ENCODE measurements around the gene IFNGR2. TPM values are rescaled to one million over a fixed set of nuclear protein-coding genes. Genes with fewer than 3 reads are reported as not detected.
A peak's percentile ranks its signal among the peaks of the same experiment; 100 is the strongest.
"Not testable (repeated sequence)": the region's sequence is repeated elsewhere in the genome, so short reads cannot be mapped to it uniquely, and the experiment has no call there.

IFNGR2 gene
- total and polyA plus RNA-seq, 12 donors: 27.4 to 71.3 (median 35.3) TPM

DNA sequence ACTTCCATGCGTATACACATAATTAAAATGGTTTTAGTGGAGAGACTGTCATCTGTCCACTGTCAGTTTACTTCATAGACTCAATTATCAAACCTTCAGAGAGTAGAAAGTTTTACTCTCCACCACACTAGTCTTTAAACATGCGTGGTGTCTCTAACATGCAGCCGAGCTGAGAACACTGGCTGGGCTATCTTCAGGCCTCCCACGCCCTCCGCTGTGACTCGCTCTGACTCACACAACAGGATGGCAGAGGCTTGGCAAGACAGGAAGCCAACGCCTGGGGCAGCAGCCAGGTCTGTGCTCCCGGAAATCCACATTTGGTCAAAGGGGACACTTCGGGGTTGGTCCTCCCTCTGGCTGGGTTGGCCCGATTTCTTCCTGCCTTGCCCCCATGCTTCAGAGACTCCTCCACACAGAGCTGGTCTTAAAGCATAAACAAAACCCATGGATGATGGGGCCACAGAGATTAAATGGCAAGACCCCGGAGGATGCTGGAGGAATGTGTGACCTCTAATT, 22.7 kb upstream of the IFNGR2 start:
- intact Hi-C loops (cut with DNase I): loop anchor here in 1 of 10 donors (10.0 kb wide), 1 partner anchor 64 kb away; no protein-coding TSS in a partner anchor
- 14 to 35% methylated on average over 11 of the region's 11 CpGs for WGBS, 2 donors
- H3K4me3 ChIP-seq: peak overlapping the region in 2 of 10 donors; percentile 3 to 6

DNA sequence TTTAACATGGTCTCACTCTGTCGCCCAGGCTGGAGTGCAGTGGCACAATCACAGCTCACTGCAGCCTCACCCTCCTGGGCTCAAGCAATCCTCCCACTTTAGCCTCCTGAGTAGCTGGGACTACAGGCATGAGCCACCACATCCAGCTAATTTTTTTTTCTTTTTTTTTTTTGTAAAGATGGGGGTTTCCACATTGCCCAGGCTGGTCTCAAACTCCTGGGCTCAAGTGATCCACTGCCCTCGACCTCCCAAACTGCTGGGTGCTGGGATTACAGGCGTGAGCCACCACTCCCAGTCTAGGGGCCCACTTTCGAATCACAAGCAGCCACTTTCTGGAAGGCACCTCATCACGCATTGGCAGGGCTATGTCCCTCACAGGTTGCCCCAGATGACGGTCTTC, 21.8 kb upstream of the IFNGR2 start:
- 95 to 97% methylated on average over 6 of the region's 6 CpGs for WGBS, 2 donors
- Histone ChIP-seq H3K4me1 (peaks cover 0 to 64% (median 28%) of the 10 kb centered on the region in 9 donors), H3K27ac (peak overlapping the region in 2 of 10 donors; percentile 81 to 92)
- intact Hi-C loops (cut with DNase I): loop anchor here in 1 of 10 donors (10.0 kb wide), 1 partner anchor 63 kb away; no protein-coding TSS in a partner anchor
- not testable (repeated sequence) for ATAC-seq, DNase-seq, H3K9me3 ChIP-seq, H3K27me3 ChIP-seq, H3K36me3 ChIP-seq, H3K4me3 ChIP-seq

More for the DNA sequence above, 22.7 kb upstream of the IFNGR2 start:
- Histone ChIP-seq H3K27me3 (no peaks in the 10 kb centered on the region), H3K4me1 (peaks cover 0 to 67% (median 28%) of the 10 kb centered on the region in 9 donors), H3K27ac (peak overlapping the region in 9 of 10 donors; percentile 57 to 92 (median 80)), H3K9me3 (no peaks in the 10 kb centered on the region), H3K36me3 (no peaks in the 10 kb centered on the region)
- ATAC-seq (peak; percentile 95 to 98 (median 96)), DNase-seq (peak; percentile 85 to 93)
- TF ChIP-seq, protein P1, sequence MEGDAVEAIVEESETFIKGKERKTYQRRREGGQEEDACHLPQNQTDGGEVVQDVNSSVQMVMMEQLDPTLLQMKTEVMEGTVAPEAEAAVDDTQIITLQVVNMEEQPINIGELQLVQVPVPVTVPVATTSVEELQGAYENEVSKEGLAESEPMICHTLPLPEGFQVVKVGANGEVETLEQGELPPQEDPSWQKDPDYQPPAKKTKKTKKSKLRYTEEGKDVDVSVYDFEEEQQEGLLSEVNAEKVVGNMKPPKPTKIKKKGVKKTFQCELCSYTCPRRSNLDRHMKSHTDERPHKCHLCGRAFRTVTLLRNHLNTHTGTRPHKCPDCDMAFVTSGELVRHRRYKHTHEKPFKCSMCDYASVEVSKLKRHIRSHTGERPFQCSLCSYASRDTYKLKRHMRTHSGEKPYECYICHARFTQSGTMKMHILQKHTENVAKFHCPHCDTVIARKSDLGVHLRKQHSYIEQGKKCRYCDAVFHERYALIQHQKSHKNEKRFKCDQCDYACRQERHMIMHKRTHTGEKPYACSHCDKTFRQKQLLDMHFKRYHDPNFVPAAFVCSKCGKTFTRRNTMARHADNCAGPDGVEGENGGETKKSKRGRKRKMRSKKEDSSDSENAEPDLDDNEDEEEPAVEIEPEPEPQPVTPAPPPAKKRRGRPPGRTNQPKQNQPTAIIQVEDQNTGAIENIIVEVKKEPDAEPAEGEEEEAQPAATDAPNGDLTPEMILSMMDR (IDR thresholded peaks at IDR 0.05): peak in 1 of 9 donors; percentile 7

DNA sequence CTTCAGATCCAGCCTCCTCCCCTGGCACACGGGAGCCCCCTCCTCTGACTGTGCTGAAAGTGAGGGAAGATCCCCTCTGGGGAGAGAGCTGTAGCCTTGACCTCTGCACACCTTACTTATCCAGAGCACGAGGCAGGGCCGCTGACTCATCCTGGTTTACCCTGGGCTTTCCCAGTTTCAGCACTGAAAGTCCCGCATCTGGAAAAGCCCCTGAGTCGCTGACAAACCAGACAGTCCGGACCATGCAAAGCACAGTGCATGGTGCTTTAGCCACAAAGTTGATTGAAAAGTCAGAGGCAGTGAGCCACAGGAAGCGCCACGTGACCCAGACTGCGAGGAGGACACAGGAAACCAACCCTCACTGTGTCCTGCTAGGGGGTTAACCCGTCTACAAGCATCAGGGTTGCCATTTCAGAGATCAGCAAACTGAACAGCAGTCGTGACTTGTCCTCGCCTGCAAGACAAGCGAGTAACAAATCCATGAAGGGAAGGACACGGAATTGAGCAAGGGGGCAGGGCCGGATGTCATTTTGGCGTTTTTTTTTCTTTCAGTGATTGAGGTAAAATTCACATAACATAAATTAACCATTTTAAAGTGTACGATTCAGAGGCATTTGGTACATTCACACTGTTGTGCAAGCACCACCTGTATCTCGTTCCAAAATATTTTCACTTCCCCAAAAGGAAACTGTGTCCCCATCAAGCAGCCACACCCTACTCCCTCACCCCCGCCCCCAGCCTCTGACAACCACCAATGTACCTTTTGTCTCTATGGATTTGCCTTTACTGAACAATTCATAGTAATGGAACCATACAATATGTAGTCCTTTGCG, 19.9 kb upstream of the IFNGR2 start:
- H3K4me1 ChIP-seq: peaks cover 0 to 70% (median 28%) of the 10 kb centered on the region in 9 donors
- TF ChIP-seq, protein P1 (IDR thresholded peaks at IDR 0.05): no peak
- DNase-seq: peak in 1 of 2 donors; percentile 56
- 26 to 45% methylated on average over 20 of the region's 20 CpGs for WGBS, 2 donors
- no peaks in the 10 kb centered on the region for H3K9me3 ChIP-seq
- no peaks in the 10 kb centered on the region for H3K36me3 ChIP-seq
- ATAC-seq: peak; percentile 27 to 64 (median 56)
- H3K27me3 ChIP-seq: no peaks in the 10 kb centered on the region
- peak overlapping the region in 9 of 10 donors; percentile 16 to 92 (median 64) for H3K27ac ChIP-seq
- intact Hi-C loops (cut with DNase I): loop anchor here in 1 of 10 donors (10.0 kb wide), 1 partner anchor 62 kb away; no protein-coding TSS in a partner anchor
- peak overlapping the region in 9 of 10 donors; percentile 5 to 51 (median 31) for H3K4me3 ChIP-seq

DNA sequence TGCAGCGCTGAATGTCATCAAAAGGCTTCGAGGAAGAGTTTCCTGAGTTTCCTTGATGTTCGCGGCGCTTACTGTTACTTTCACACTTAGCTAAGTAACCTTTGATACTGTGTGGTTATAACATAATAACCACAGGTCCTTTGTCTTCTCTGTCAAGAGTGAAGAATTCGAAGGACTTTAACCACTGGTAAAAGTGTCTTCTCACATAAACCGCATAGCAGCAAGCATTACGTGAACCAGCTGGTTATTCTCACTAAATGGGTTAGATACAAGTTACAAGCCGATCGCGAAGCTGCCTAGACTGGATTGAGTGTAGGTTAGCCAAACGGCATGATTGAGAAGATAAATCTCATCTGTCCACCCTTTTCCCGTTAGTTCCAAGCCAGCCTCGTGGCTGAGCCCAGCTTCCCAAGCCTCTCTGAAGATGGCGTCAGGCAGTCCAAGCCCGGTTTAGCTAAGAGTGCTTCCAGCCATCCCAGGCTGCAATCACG, 18.3 kb upstream of the IFNGR2 start:
- Histone ChIP-seq H3K36me3 (no peaks in the 10 kb centered on the region), H3K4me3 (no peak overlapping the region), H3K27me3 (no peaks in the 10 kb centered on the region), H3K9me3 (no peaks in the 10 kb centered on the region), H3K27ac (peak overlapping the region in 1 of 10 donors; percentile 12), H3K4me1 (peaks cover 0 to 64% (median 23%) of the 10 kb centered on the region in 9 donors)
- ATAC-seq: no peak
- intact Hi-C loops (cut with DNase I): loop anchor here in 1 of 10 donors (10.0 kb wide), 1 partner anchor 60 kb away; no protein-coding TSS in a partner anchor
- 87 to 88% methylated on average over 17 of the region's 17 CpGs for WGBS, 2 donors
- TF ChIP-seq, protein P1 (IDR thresholded peaks at IDR 0.05): no peak
- no peak for DNase-seq

All from heart right ventricle (tissue), 16 donors.